ENCODE measurements around the gene SPATS2L. TPM values are rescaled to one million over a fixed set of nuclear protein-coding genes. Genes with fewer than 3 reads are reported as not detected.

SPATS2L gene
- total RNA-seq, 1 donor from 2014 or later: 192 TPM

DNA sequence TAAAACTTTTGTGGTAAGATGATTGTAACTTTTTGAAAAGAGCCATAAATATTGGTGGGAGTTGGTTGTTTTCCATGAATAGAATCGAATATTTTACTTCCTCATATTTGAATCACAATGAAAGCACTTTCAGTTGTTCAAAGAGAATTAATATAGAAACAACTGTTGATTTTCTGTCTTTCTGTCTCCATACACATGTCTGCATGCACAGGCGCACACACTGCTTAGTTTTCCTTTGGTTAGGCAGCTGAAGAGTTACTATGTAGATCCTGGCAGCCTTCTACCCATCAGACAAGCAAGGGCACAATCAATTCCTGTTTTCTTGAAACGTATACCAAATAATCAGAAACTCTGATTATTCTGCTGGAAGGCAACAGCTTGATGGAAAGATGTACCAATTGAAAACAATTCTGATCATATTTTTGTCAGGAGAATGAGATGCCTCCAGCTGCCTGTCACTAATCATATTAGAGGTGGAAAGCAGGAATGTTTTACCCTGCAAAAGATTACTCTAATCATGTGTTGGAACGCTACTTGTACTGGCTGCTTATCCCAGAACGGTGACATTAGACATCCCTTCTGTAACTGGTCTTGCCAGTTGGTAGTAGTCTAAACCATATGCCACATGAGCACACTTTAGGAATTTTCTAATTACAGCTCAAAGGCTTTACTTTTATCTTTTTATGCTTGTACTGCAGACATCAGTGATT is 24.0 kb downstream of the SPATS2L start:
- H3K36me3 ChIP-seq (ENCODE audit: insufficient read depth, low read length): peaks cover 10% of the 10 kb centered on the region
- H3K27me3 ChIP-seq (ENCODE audit: insufficient read depth, low read length): no peaks in the 10 kb centered on the region
- DNase-seq (ENCODE audit: low read depth) (no peak), FAIRE-seq (no peak)
- peaks cover 31% of the 10 kb centered on the region for H3K4me1 Mint-ChIP-seq (ENCODE audit: low read depth, unreplicated experiment)
- H3K4me1 ChIP-seq (ENCODE audit: insufficient read depth, low read length): no peaks in the 10 kb centered on the region
- no peak overlapping the region for H3K27ac ChIP-seq (ENCODE audit: low read depth, low read length)
- H3K9me3 ChIP-seq (ENCODE audit: insufficient read depth, low read depth, low read length): no peaks in the 10 kb centered on the region
- H3K4me3 Mint-ChIP-seq (ENCODE audit: unreplicated experiment): no peak overlapping the region
- H3K4me2 ChIP-seq (ENCODE audit: low read length): no peak overlapping the region
- peaks cover 84% of the 10 kb centered on the region for H3K79me2 ChIP-seq (ENCODE audit: insufficient read depth, low read length)
- peaks cover 12% of the 10 kb centered on the region for H3K36me3 Mint-ChIP-seq (ENCODE audit: low read depth, unreplicated experiment)
- no peak overlapping the region for H3K27ac Mint-ChIP-seq (ENCODE audit: unreplicated experiment)
- H3K9me3 Mint-ChIP-seq (ENCODE audit: unreplicated experiment): peaks cover 2% of the 10 kb centered on the region
- peaks cover 28% of the 10 kb centered on the region for H4K20me1 ChIP-seq (ENCODE audit: insufficient read depth, low read length)
- no peak overlapping the region for H3K4me3 ChIP-seq (ENCODE audit: insufficient read depth, low read depth, low read length)
- no peak for TF ChIP-seq EZH2 (IDR thresholded peaks at IDR 0.05; ENCODE audit: insufficient read depth, low read length)
- TF ChIP-seq, protein P1, sequence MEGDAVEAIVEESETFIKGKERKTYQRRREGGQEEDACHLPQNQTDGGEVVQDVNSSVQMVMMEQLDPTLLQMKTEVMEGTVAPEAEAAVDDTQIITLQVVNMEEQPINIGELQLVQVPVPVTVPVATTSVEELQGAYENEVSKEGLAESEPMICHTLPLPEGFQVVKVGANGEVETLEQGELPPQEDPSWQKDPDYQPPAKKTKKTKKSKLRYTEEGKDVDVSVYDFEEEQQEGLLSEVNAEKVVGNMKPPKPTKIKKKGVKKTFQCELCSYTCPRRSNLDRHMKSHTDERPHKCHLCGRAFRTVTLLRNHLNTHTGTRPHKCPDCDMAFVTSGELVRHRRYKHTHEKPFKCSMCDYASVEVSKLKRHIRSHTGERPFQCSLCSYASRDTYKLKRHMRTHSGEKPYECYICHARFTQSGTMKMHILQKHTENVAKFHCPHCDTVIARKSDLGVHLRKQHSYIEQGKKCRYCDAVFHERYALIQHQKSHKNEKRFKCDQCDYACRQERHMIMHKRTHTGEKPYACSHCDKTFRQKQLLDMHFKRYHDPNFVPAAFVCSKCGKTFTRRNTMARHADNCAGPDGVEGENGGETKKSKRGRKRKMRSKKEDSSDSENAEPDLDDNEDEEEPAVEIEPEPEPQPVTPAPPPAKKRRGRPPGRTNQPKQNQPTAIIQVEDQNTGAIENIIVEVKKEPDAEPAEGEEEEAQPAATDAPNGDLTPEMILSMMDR (IDR thresholded peaks at IDR 0.05; ENCODE audit: insufficient read depth, low read depth, low read length): no peak
- no peaks in the 10 kb centered on the region for H3K27me3 Mint-ChIP-seq (ENCODE audit: low read depth, unreplicated experiment)
- H3K9ac ChIP-seq (ENCODE audit: low read length): no peak overlapping the region
- H2AFZ ChIP-seq (ENCODE audit: low read depth, low read length): no peak overlapping the region

DNA sequence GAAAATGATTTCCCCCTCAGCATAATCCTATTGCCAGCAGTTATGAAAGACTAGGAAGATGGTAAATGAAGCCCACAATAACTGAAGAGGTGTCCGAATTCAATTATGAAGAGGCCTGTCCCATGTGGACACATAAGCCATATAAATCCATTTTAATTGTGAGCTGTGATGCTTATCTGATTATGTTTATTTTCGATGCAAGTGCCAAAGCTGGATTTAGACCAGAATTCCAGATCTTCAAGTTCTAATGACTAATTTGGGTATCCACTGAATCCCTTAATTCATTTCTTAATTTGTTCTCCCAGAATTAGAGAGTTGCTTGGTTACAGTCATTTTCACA is 24.5 kb downstream of the SPATS2L start:
- no peak overlapping the region for H3K4me2 ChIP-seq (ENCODE audit: low read length)
- H3K4me1 ChIP-seq (ENCODE audit: insufficient read depth, low read length): no peaks in the 10 kb centered on the region
- peaks cover 2% of the 10 kb centered on the region for H3K9me3 Mint-ChIP-seq (ENCODE audit: unreplicated experiment)
- peaks cover 31% of the 10 kb centered on the region for H3K4me1 Mint-ChIP-seq (ENCODE audit: low read depth, unreplicated experiment)
- no peaks in the 10 kb centered on the region for H3K27me3 Mint-ChIP-seq (ENCODE audit: low read depth, unreplicated experiment)
- TF ChIP-seq, protein P1 (IDR thresholded peaks at IDR 0.05; ENCODE audit: insufficient read depth, low read depth, low read length): no peak
- no peak for TF ChIP-seq EZH2 (IDR thresholded peaks at IDR 0.05; ENCODE audit: insufficient read depth, low read length)
- H3K36me3 Mint-ChIP-seq (ENCODE audit: low read depth, unreplicated experiment): peaks cover 16% of the 10 kb centered on the region
- no peak overlapping the region for H2AFZ ChIP-seq (ENCODE audit: low read depth, low read length)
- no peak overlapping the region for H3K27ac ChIP-seq (ENCODE audit: low read depth, low read length)
- H3K27ac Mint-ChIP-seq (ENCODE audit: unreplicated experiment): no peak overlapping the region
- peak overlapping the region; percentile 21 for H3K4me3 Mint-ChIP-seq (ENCODE audit: unreplicated experiment)
- no peaks in the 10 kb centered on the region for H3K9me3 ChIP-seq (ENCODE audit: insufficient read depth, low read depth, low read length)
- H3K27me3 ChIP-seq (ENCODE audit: insufficient read depth, low read length): no peaks in the 10 kb centered on the region
- H4K20me1 ChIP-seq (ENCODE audit: insufficient read depth, low read length): peaks cover 27% of the 10 kb centered on the region
- no peak for DNase-seq (ENCODE audit: low read depth)
- FAIRE-seq: peak; percentile 9
- H3K4me3 ChIP-seq (ENCODE audit: insufficient read depth, low read depth, low read length): no peak overlapping the region
- peaks cover 10% of the 10 kb centered on the region for H3K36me3 ChIP-seq (ENCODE audit: insufficient read depth, low read length)
- H3K9ac ChIP-seq (ENCODE audit: low read length): no peak overlapping the region
- peaks cover 84% of the 10 kb centered on the region for H3K79me2 ChIP-seq (ENCODE audit: insufficient read depth, low read length)

DNA sequence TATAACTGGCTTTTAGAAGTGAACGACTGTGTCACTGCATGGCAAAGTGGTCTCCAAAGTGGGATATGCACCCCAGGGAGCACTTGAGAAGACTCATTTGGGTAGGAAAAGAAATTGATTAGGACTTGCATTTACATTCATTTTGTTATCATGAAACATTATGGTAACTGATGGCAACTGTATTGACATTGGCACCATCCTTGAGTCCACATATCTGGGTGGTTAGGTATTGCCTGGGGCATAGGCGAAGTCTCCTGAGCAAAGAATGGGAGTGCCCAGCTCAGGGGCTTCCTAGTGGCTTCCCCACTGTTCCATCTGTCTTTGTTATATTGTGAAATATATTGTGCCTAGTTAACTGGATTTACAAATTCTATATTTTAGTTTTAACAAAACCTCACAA is 29.2 kb downstream of the SPATS2L start:
- DNase-seq (ENCODE audit: low read depth) (no peak), FAIRE-seq (no peak)
- no peak for TF ChIP-seq EZH2 (IDR thresholded peaks at IDR 0.05; ENCODE audit: insufficient read depth, low read length)
- H3K4me3 ChIP-seq (ENCODE audit: insufficient read depth, low read depth, low read length): no peak overlapping the region
- peaks cover 21% of the 10 kb centered on the region for H3K4me1 ChIP-seq (ENCODE audit: insufficient read depth, low read length)
- H3K4me3 Mint-ChIP-seq (ENCODE audit: unreplicated experiment): no peak overlapping the region
- no peak overlapping the region for H3K9ac ChIP-seq (ENCODE audit: low read length)
- H2AFZ ChIP-seq (ENCODE audit: low read depth, low read length): no peak overlapping the region
- H3K27ac Mint-ChIP-seq (ENCODE audit: unreplicated experiment): no peak overlapping the region
- no peak overlapping the region for H3K27ac ChIP-seq (ENCODE audit: low read depth, low read length)
- no peaks in the 10 kb centered on the region for H3K27me3 ChIP-seq (ENCODE audit: insufficient read depth, low read length)
- peaks cover 2% of the 10 kb centered on the region for H3K9me3 Mint-ChIP-seq (ENCODE audit: unreplicated experiment)
- no peaks in the 10 kb centered on the region for H3K9me3 ChIP-seq (ENCODE audit: insufficient read depth, low read depth, low read length)
- peaks cover 5% of the 10 kb centered on the region for H3K36me3 ChIP-seq (ENCODE audit: insufficient read depth, low read length)
- H3K36me3 Mint-ChIP-seq (ENCODE audit: low read depth, unreplicated experiment): peaks cover 20% of the 10 kb centered on the region
- no peak overlapping the region for H3K4me2 ChIP-seq (ENCODE audit: low read length)
- H4K20me1 ChIP-seq (ENCODE audit: insufficient read depth, low read length): peaks cover 8% of the 10 kb centered on the region
- peaks cover 45% of the 10 kb centered on the region for H3K4me1 Mint-ChIP-seq (ENCODE audit: low read depth, unreplicated experiment)
- H3K79me2 ChIP-seq (ENCODE audit: insufficient read depth, low read length): peaks cover 84% of the 10 kb centered on the region
- H3K27me3 Mint-ChIP-seq (ENCODE audit: low read depth, unreplicated experiment): no peaks in the 10 kb centered on the region
